Neural progenitor cell (in vitro differentiated cells): Measurements from ENCODE around the gene SLF2. TPM values are rescaled to one million over a fixed set of nuclear protein-coding genes. Genes with fewer than 3 reads are reported as not detected.
A peak's percentile ranks its signal among the peaks of the same experiment; 100 is the strongest.

Experiments
- DNase-seq: peaks from one replicate; pipeline ENCODE4 v3.0.0-alpha.2; 2016; ENCODE audit warnings: low spot score
- H2AFZ ChIP-seq: fragments of 200-600 bp; sonication (generic); replicated peaks from 2 replicates; pipeline ENCODE4 v1.6.1; 2016; ENCODE audit warnings: antibody characterized with exemption
- H3F3A ChIP-seq: fragments of 200-600 bp; sonication (generic); 2 replicates; pipeline ENCODE4 v1.6.1; 2016; ENCODE audit warnings: antibody characterized with exemption, low read depth
- H3K27ac ChIP-seq: fragments of 200-600 bp; sonication (generic); 2 replicates; pipeline ENCODE4 v1.5.1; 2016; ENCODE audit warnings: mild to moderate bottlenecking
- H3K27me3 ChIP-seq: fragments of 200-600 bp; sonication (generic); 2 replicates; pipeline ENCODE4 v1.6.1; 2016; ENCODE audit warnings: mild to moderate bottlenecking, moderate library complexity
- H3K36me3 ChIP-seq: fragments of 200-600 bp; sonication (generic); 2 replicates; pipeline ENCODE4 v1.5.1; 2016
- H3K4me1 ChIP-seq: fragments of 200-600 bp; sonication (generic); 2 replicates; pipeline ENCODE4 v1.6.1; 2016; ENCODE audit warnings: mixed run types
- H3K4me2 ChIP-seq: fragments of 200-600 bp; sonication (generic); 2 replicates; pipeline ENCODE4 v1.6.1; 2016
- H3K4me3 ChIP-seq: fragments of 200-600 bp; sonication (generic); 2 replicates; pipeline ENCODE4 v1.5.1; 2016
- H3K79me2 ChIP-seq: fragments of 200-600 bp; sonication (generic); 2 replicates; pipeline ENCODE4 v1.6.1; 2016; ENCODE audit warnings: low read depth
- H3K9ac ChIP-seq: fragments of 200-600 bp; sonication (generic); 2 replicates; pipeline ENCODE4 v1.6.1; 2016
- H3K9me3 ChIP-seq: fragments of 200-600 bp; sonication (generic); 2 replicates; pipeline ENCODE4 v1.5.1; 2016; ENCODE audit warnings: low read depth
- H4K20me1 ChIP-seq: fragments of 200-600 bp; sonication (generic); 2 replicates; pipeline ENCODE4 v1.6.1; 2016; ENCODE audit warnings: low read depth
- H3K27ac Mint-ChIP-seq: 3 replicates; pipeline ENCODE4 v1.8.0; 2021; ENCODE audit warnings: mixed read lengths
- H3K27me3 Mint-ChIP-seq: 2 replicates; pipeline ENCODE4 v1.8.0; 2022; ENCODE audit warnings: low read depth, mild to moderate bottlenecking, inconsistent platforms, moderate library complexity, mixed read lengths; ENCODE audit not compliant: insufficient read depth
- H3K36me3 Mint-ChIP-seq: 3 replicates; pipeline ENCODE4 v1.8.0; 2021; ENCODE audit warnings: mixed read lengths
- H3K4me1 Mint-ChIP-seq: 3 replicates; pipeline ENCODE4 v1.8.0; 2021; ENCODE audit warnings: mixed read lengths
- H3K4me3 Mint-ChIP-seq: 3 replicates; pipeline ENCODE4 v1.8.0; 2021; ENCODE audit warnings: mild to moderate bottlenecking, moderate library complexity, mixed read lengths
- H3K9me3 Mint-ChIP-seq: 3 replicates; pipeline ENCODE4 v1.8.0; 2020; ENCODE audit warnings: mixed read lengths
- EZH2 ChIP-seq: fragments of 200-600 bp; sonication (generic); IDR thresholded peaks from 2 replicates; pipeline ENCODE4 v1.6.1; 2017; ENCODE audit warnings: antibody characterized with exemption, mild to moderate bottlenecking, moderate library complexity
- EZH2phosphoT487 ChIP-seq: fragments of 200-600 bp; sonication (generic); IDR thresholded peaks from 2 replicates; pipeline ENCODE4 v1.6.1; 2017; ENCODE audit warnings: antibody characterized with exemption
- total RNA-seq: library from RNA; depleted of rRNA; stranded (reverse); fragments of >200 nt; gene quantifications from 2 replicates; pipeline ENCODE4 v1.2.3, GENCODE V29; 2015; ENCODE audit warnings: low replicate concordance
- TF ChIP-seq, protein P1 (sequence below): fragments of 200-600 bp; sonication (generic); IDR thresholded peaks from 2 replicates; pipeline ENCODE4 v1.5.1; 2017; ENCODE audit warnings: antibody characterized with exemption, mild to moderate bottlenecking

SLF2 gene
- total RNA-seq, 1 donor from 2014 or later: 19.5 TPM

DNA sequence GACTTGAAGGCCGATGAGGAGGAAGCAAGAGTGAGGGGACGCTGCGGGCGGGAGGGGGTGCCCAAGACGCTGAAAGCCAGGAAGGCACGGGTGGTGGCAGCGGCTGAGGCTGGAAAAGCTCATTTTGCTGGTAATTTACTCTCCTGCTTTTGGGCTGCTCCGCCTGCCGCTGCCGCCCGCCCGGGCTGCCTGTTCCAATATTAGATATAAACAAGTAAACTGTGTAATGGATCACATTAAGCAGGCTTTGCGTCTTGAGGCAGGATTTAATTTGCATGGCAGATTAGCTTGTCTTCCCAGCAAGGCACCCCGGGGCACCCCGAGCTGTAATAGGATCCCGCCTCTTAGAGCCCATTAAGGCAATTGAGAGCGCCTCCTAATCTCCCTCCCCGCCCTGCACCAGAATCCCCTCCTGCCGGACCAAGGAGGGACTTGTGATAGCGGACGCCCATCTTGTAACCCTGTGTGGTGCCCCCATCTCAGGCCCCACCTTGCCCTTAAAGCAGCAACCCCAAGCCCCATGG, 46.1 kb upstream of the SLF2 start:
- peak; percentile 68 for TF ChIP-seq EZH2phosphoT487
- TF ChIP-seq, protein P1, sequence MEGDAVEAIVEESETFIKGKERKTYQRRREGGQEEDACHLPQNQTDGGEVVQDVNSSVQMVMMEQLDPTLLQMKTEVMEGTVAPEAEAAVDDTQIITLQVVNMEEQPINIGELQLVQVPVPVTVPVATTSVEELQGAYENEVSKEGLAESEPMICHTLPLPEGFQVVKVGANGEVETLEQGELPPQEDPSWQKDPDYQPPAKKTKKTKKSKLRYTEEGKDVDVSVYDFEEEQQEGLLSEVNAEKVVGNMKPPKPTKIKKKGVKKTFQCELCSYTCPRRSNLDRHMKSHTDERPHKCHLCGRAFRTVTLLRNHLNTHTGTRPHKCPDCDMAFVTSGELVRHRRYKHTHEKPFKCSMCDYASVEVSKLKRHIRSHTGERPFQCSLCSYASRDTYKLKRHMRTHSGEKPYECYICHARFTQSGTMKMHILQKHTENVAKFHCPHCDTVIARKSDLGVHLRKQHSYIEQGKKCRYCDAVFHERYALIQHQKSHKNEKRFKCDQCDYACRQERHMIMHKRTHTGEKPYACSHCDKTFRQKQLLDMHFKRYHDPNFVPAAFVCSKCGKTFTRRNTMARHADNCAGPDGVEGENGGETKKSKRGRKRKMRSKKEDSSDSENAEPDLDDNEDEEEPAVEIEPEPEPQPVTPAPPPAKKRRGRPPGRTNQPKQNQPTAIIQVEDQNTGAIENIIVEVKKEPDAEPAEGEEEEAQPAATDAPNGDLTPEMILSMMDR: no peak
- no peak for TF ChIP-seq EZH2
- Histone ChIP-seq H3K4me1 (peaks cover 32% of the 10 kb centered on the region), H3K27ac (no peak overlapping the region), H4K20me1 (peaks cover 12% of the 10 kb centered on the region), H3K36me3 (no peaks in the 10 kb centered on the region), H3K9ac (no peak overlapping the region), H3K4me3 (peak overlapping the region; percentile 33), H3K79me2 (no peaks in the 10 kb centered on the region), H3F3A (peaks cover 26% of the 10 kb centered on the region), H3K4me2 (peak overlapping the region; percentile 81), H3K9me3 (no peaks in the 10 kb centered on the region), H3K27me3 (peaks cover 87% of the 10 kb centered on the region), H2AFZ (no peak overlapping the region)
- H3K27me3 Mint-ChIP-seq: peaks cover 26% of the 10 kb centered on the region
- DNase-seq: peak; percentile 92
- peak overlapping the region; percentile 6 for H3K4me3 Mint-ChIP-seq
- peaks cover 33% of the 10 kb centered on the region for H3K4me1 Mint-ChIP-seq
- H3K9me3 Mint-ChIP-seq: no peaks in the 10 kb centered on the region
- H3K36me3 Mint-ChIP-seq: no peaks in the 10 kb centered on the region
- no peak overlapping the region for H3K27ac Mint-ChIP-seq

DNA sequence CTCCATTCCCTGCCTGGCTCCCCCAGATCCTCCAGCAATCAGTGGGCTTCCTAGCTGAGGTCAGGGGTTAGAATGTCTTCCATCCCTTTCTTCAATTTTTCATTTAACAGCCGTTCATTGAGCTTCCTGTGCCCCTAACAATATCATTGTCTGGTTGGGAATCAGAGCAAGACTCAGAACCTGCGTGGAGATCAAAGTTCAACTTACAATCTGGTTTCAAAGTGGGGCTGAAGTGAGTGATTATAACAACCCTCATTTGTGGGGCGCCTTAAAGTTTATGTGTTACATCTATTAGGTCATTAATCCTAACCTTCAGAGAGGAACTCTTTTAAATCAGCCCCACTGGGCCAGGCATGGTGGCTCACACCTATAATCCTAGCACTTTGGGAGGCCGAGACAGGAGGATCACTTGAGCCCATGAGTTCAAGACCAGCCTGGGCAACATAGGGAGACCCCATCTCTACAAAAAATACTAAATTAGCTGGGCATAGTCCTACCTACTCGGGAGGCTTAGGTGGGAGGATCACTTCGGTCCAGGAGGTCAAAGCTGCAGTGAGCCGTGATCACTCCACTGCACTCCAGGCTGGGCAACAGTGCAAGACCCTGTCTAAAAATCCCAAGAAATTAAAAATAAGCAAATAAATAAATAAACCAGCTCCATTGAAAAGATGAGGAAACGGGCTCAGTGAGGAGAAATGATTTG, 45.4 kb upstream of the SLF2 start:
- Histone ChIP-seq H2AFZ (no peak overlapping the region), H3K27me3 (peaks cover 83% of the 10 kb centered on the region), H3K9me3 (no peaks in the 10 kb centered on the region), H3K9ac (no peak overlapping the region), H3K4me3 (no peak overlapping the region), H3K27ac (no peak overlapping the region), H3K4me2 (peak overlapping the region; percentile 81), H3K36me3 (no peaks in the 10 kb centered on the region), H4K20me1 (peaks cover 12% of the 10 kb centered on the region), H3K79me2 (no peaks in the 10 kb centered on the region), H3K4me1 (peaks cover 32% of the 10 kb centered on the region), H3F3A (peaks cover 26% of the 10 kb centered on the region)
- Mint-ChIP-seq H3K36me3 (no peaks in the 10 kb centered on the region), H3K4me3 (peak overlapping the region; percentile 44), H3K27ac (no peak overlapping the region), H3K4me1 (peaks cover 39% of the 10 kb centered on the region), H3K9me3 (no peaks in the 10 kb centered on the region), H3K27me3 (peaks cover 25% of the 10 kb centered on the region)
- DNase-seq: no peak
- TF ChIP-seq EZH2phosphoT487 (no peak), EZH2 (no peak)
- TF ChIP-seq, protein P1: no peak

DNA sequence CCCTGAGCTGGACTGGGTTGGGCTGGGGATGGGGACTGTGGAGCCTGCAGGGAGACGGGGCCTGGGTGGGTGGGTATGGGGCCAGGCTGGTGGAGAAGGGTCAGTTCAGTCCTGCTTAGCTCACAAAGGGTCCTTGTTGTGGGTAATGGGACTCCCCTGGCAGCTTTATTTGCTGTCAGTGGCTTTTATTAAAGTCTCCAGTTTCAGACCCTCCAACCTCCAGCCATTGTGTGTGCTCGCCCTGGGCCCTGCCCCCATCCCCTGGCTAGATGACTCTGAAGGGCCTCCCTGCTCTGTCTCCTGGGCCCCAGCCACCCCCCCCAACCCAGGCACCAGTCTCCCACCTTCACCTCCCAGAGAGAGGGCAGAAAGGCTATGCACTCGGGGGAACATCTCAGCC, 44.4 kb upstream of the SLF2 start:
- H3K4me1 ChIP-seq: peaks cover 42% of the 10 kb centered on the region
- Mint-ChIP-seq H3K9me3 (no peaks in the 10 kb centered on the region), H3K27me3 (peaks cover 25% of the 10 kb centered on the region), H3K4me1 (peaks cover 49% of the 10 kb centered on the region), H3K4me3 (no peak overlapping the region), H3K36me3 (no peaks in the 10 kb centered on the region), H3K27ac (no peak overlapping the region)
- H3K9ac ChIP-seq: no peak overlapping the region
- H4K20me1 ChIP-seq: peaks cover 12% of the 10 kb centered on the region
- H3K27me3 ChIP-seq: peaks cover 73% of the 10 kb centered on the region
- H3K9me3 ChIP-seq: no peaks in the 10 kb centered on the region
- no peaks in the 10 kb centered on the region for H3K79me2 ChIP-seq
- no peak overlapping the region for H3K4me3 ChIP-seq
- H3K27ac ChIP-seq: no peak overlapping the region
- no peak for TF ChIP-seq EZH2phosphoT487
- TF ChIP-seq, protein P1: no peak
- TF ChIP-seq EZH2: no peak
- no peak for DNase-seq
- no peak overlapping the region for H2AFZ ChIP-seq
- H3K4me2 ChIP-seq: peak overlapping the region; percentile 52
- no peaks in the 10 kb centered on the region for H3K36me3 ChIP-seq
- H3F3A ChIP-seq: peaks cover 35% of the 10 kb centered on the region
